Measurements from ENCODE around the gene SVEP1. TPM values are rescaled to one million over a fixed set of nuclear protein-coding genes. Genes with fewer than 3 reads are reported as not detected.

SVEP1 gene
- total RNA-seq, 2 experiments from 2014 or later = not detected

DNA sequence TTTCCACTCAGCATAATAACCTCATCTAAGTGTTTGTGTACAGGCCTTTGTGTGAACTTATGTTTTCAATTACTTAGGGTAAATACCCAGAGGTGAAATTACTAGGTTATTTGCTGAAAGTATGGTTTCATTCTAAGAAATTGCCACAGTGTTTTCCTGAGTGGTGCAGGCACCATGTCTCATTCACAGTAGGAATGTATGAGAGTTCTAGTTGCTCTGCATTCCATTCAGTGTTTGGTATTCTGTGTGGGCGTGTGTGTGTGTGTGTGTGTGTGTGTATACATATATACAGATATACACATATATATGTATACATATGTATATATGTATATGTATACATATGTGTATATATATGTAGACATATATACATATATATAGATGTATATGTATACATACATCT, 8.8 kb upstream of the SVEP1 start:
- Histone ChIP-seq H3K4me2 (ENCODE audit: low read length) (no peak overlapping the region), H3K79me2 (ENCODE audit: insufficient read depth, low read depth, low read length) (no peaks in the 10 kb centered on the region), H3K27ac (ENCODE audit: low read depth, low read length, poor library complexity, severe bottlenecking) (no peak overlapping the region), H3K36me3 (ENCODE audit: insufficient read depth, low read length) (no peaks in the 10 kb centered on the region), H4K20me1 (ENCODE audit: insufficient read depth, low read length) (no peaks in the 10 kb centered on the region), H2AFZ (ENCODE audit: low read length) (no peak overlapping the region), H3K4me1 (ENCODE audit: insufficient read depth, low read length, poor library complexity, severe bottlenecking) (no peaks in the 10 kb centered on the region), H3K9me3 (ENCODE audit: low read length) (no peaks in the 10 kb centered on the region), H3K4me3 (ENCODE audit: low read depth, low read length, poor library complexity, severe bottlenecking) (no peak overlapping the region), H3K9me2 (ENCODE audit: insufficient read depth, low read length) (no peaks in the 10 kb centered on the region)
- intact Hi-C loops (cut with micrococcal nuclease; ENCODE audit: unreplicated experiment) = no loop called here
- DNase-seq (ENCODE audit: low spot score) = no peak
- POLR2A ChIA-PET = no interaction called here
- TF ChIP-seq, protein P1, sequence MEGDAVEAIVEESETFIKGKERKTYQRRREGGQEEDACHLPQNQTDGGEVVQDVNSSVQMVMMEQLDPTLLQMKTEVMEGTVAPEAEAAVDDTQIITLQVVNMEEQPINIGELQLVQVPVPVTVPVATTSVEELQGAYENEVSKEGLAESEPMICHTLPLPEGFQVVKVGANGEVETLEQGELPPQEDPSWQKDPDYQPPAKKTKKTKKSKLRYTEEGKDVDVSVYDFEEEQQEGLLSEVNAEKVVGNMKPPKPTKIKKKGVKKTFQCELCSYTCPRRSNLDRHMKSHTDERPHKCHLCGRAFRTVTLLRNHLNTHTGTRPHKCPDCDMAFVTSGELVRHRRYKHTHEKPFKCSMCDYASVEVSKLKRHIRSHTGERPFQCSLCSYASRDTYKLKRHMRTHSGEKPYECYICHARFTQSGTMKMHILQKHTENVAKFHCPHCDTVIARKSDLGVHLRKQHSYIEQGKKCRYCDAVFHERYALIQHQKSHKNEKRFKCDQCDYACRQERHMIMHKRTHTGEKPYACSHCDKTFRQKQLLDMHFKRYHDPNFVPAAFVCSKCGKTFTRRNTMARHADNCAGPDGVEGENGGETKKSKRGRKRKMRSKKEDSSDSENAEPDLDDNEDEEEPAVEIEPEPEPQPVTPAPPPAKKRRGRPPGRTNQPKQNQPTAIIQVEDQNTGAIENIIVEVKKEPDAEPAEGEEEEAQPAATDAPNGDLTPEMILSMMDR (conservative IDR thresholded peaks at IDR 0.05; ENCODE audit: low read length) = no peak
- TF ChIP-seq EZH2phosphoT487 (IDR thresholded peaks at IDR 0.05; ENCODE audit: borderline replicate concordance, low read depth, low read length) = no peak
- BruUV-seq (replicated peaks) = no TSS peak
- CTCF ChIA-PET (ENCODE audit: unreplicated experiment) = no interaction called here

DNA sequence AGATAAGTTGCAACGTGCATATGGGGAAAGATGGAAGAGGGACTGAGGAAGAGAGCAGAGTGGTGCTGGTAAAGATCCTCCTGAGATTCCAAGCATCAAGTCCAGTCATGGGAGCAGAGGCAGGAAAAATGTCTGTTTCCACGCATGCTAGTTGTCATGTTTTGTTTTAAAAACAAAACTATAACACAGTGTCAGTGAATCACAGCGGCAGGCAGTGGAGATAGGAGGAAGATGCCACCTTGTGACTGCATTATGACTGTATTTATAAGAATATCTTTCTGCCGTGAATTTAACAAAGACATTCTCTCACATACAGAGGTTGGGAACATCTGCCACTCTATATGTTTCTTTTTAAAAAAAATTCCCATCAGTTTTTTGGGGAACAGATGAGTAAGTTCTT, 3.7 kb upstream of the SVEP1 start:
- Histone ChIP-seq H3K36me3 (ENCODE audit: insufficient read depth, low read length) (no peaks in the 10 kb centered on the region), H3K9me2 (ENCODE audit: insufficient read depth, low read length) (no peaks in the 10 kb centered on the region), H3K27ac (ENCODE audit: low read depth, low read length, poor library complexity, severe bottlenecking) (no peak overlapping the region), H3K79me2 (ENCODE audit: insufficient read depth, low read depth, low read length) (no peaks in the 10 kb centered on the region), H3K9me3 (ENCODE audit: low read length) (no peaks in the 10 kb centered on the region), H3K4me1 (ENCODE audit: insufficient read depth, low read length, poor library complexity, severe bottlenecking) (no peaks in the 10 kb centered on the region), H2AFZ (ENCODE audit: low read length) (no peak overlapping the region), H4K20me1 (ENCODE audit: insufficient read depth, low read length) (no peaks in the 10 kb centered on the region), H3K4me3 (ENCODE audit: low read depth, low read length, poor library complexity, severe bottlenecking) (no peak overlapping the region), H3K4me2 (ENCODE audit: low read length) (no peak overlapping the region)
- intact Hi-C loops (cut with micrococcal nuclease; ENCODE audit: unreplicated experiment) = no loop called here
- ChIA-PET CTCF (ENCODE audit: unreplicated experiment) (no interaction called here), POLR2A (interaction anchor here (0.6 to 1.1 kb wide), 2 partner anchors 36 to 100 kb away, joined by 3 to 4 read pairs; no protein-coding TSS in a partner anchor)
- no peak for TF ChIP-seq EZH2phosphoT487 (IDR thresholded peaks at IDR 0.05; ENCODE audit: borderline replicate concordance, low read depth, low read length)
- TF ChIP-seq, protein P1 (conservative IDR thresholded peaks at IDR 0.05; ENCODE audit: low read length) = no peak
- DNase-seq (ENCODE audit: low spot score) = no peak
- BruUV-seq (replicated peaks) = no TSS peak

DNA sequence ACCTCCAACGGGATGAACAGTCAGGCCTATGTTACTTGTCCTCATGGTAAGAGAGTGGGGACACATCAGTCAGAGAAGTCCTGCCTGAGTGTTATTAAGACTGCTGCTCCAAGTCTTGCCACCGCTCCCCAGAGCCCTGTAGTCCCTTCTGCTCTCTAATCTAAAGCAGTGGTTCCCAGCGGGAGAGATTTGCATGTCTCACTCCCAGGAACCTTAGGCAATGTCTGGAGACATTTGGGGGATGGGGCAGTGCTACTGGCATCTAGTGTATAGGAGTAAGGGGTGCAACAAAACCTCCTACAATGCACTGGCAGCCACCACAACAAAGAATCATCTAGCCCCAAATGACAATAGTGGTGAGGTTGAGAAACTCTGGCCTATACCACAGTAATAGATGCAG, 2.6 kb upstream of the SVEP1 start:
- no peaks in the 10 kb centered on the region for H3K36me3 ChIP-seq (ENCODE audit: insufficient read depth, low read length)
- intact Hi-C loops (cut with micrococcal nuclease; ENCODE audit: unreplicated experiment) = no loop called here
- no TSS peak for BruUV-seq (replicated peaks)
- TF ChIP-seq, protein P1 (conservative IDR thresholded peaks at IDR 0.05; ENCODE audit: low read length) = no peak
- TF ChIP-seq EZH2phosphoT487 (IDR thresholded peaks at IDR 0.05; ENCODE audit: borderline replicate concordance, low read depth, low read length) = no peak
- H3K9me2 ChIP-seq (ENCODE audit: insufficient read depth, low read length) = no peaks in the 10 kb centered on the region
- DNase-seq (ENCODE audit: low spot score) = no peak
- H2AFZ ChIP-seq (ENCODE audit: low read length) = no peak overlapping the region
- ChIA-PET POLR2A (interaction anchor here (1.1 kb wide), 1 partner anchor 37 kb away, joined by 4 read pairs; no protein-coding TSS in a partner anchor), CTCF (ENCODE audit: unreplicated experiment) (no interaction called here)
- no peak overlapping the region for H3K4me3 ChIP-seq (ENCODE audit: low read depth, low read length, poor library complexity, severe bottlenecking)
- H4K20me1 ChIP-seq (ENCODE audit: insufficient read depth, low read length) = no peaks in the 10 kb centered on the region
- H3K4me1 ChIP-seq (ENCODE audit: insufficient read depth, low read length, poor library complexity, severe bottlenecking) = no peaks in the 10 kb centered on the region
- H3K9me3 ChIP-seq (ENCODE audit: low read length) = no peaks in the 10 kb centered on the region
- no peaks in the 10 kb centered on the region for H3K79me2 ChIP-seq (ENCODE audit: insufficient read depth, low read depth, low read length)
- no peak overlapping the region for H3K4me2 ChIP-seq (ENCODE audit: low read length)
- H3K27ac ChIP-seq (ENCODE audit: low read depth, low read length, poor library complexity, severe bottlenecking) = no peak overlapping the region
